ENCODE measurements around the gene C3. TPM values are rescaled to one million over a fixed set of nuclear protein-coding genes. Genes with fewer than 3 reads are reported as not detected.

The C3 gene
- total and polyA plus RNA-seq, 2 of the 13 experiments (the other 11 are each of a cell fraction or from before 2014, with no cell fraction given) = 1,455 to 6,272 TPM

DNA sequence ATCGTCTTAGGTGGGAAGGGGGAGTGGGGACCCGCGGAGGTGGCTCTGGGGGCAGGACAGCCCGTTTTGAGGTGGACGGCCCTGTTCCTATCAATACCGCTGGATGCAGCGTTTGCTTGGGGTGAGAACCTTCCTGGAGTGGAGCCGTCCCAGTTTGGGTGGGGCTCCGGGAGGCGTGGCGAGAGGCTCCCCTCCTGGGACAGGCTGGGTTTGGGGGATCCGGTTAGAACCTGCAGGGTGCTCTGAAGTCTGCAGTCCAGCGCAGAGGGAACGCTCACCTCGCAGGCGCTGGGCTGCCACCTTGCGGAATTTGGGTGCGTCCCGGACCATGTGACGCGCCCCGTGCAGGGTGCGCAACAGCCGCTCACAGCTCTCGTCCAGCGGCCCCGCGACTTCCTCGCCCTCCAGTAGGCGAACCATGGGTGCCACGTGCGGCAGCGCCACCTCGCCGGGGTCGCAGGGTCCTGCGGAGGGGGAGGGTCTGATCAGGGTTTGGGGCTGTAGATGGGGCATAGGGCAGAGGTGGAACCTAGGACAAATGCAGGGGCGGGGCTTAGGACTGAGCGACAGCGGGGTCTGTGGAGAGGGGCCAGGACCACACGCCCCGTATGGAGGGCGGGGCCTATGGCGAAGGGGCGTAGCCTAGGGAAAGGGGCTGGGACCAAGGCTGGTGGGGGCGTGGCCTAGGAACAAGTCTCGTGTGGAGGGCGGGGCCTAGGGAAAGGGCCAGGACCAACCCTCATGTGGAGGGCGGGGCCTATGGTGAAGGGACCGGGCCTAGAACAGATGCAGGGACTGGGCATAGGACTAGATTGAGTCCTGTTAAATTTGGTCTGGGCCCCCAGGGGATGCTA is 33.0 kb upstream of the C3 start (continued):
- TF ChIP-seq RXRA (CRISPR knock-in tag; IDR thresholded peaks at IDR 0.05) = peak; percentile 93
- TF ChIP-seq SMC3 (IDR thresholded peaks at IDR 0.05; ENCODE audit: low read length) = no peak; the same call in 1 of the 2 replicates
- TF ChIP-seq ZNF34 (CRISPR knock-in tag; IDR thresholded peaks at IDR 0.05; ENCODE audit: borderline replicate concordance) = no peak
- TF ChIP-seq, protein P1, sequence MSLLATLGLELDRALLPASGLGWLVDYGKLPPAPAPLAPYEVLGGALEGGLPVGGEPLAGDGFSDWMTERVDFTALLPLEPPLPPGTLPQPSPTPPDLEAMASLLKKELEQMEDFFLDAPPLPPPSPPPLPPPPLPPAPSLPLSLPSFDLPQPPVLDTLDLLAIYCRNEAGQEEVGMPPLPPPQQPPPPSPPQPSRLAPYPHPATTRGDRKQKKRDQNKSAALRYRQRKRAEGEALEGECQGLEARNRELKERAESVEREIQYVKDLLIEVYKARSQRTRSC (CRISPR knock-in tag; IDR thresholded peaks at IDR 0.05; ENCODE audit: low read depth) = no peak
- TF ChIP-seq ZNF768 (CRISPR knock-in tag; IDR thresholded peaks at IDR 0.05) = peak; percentile 81; the same call in 1 of the 2 replicates
- TF ChIP-seq KAT7 (CRISPR knock-in tag; IDR thresholded peaks at IDR 0.05; ENCODE audit: borderline replicate concordance) = no peak
- TF ChIP-seq ZBTB38 (CRISPR knock-in tag; IDR thresholded peaks at IDR 0.05) = 0 out of 2 replicates have a peak, but pooled peaks have one; percentile 42
- TF ChIP-seq LRRFIP1 (CRISPR knock-in tag; conservative IDR thresholded peaks at IDR 0.05) = no peak
- TF ChIP-seq, protein P2, sequence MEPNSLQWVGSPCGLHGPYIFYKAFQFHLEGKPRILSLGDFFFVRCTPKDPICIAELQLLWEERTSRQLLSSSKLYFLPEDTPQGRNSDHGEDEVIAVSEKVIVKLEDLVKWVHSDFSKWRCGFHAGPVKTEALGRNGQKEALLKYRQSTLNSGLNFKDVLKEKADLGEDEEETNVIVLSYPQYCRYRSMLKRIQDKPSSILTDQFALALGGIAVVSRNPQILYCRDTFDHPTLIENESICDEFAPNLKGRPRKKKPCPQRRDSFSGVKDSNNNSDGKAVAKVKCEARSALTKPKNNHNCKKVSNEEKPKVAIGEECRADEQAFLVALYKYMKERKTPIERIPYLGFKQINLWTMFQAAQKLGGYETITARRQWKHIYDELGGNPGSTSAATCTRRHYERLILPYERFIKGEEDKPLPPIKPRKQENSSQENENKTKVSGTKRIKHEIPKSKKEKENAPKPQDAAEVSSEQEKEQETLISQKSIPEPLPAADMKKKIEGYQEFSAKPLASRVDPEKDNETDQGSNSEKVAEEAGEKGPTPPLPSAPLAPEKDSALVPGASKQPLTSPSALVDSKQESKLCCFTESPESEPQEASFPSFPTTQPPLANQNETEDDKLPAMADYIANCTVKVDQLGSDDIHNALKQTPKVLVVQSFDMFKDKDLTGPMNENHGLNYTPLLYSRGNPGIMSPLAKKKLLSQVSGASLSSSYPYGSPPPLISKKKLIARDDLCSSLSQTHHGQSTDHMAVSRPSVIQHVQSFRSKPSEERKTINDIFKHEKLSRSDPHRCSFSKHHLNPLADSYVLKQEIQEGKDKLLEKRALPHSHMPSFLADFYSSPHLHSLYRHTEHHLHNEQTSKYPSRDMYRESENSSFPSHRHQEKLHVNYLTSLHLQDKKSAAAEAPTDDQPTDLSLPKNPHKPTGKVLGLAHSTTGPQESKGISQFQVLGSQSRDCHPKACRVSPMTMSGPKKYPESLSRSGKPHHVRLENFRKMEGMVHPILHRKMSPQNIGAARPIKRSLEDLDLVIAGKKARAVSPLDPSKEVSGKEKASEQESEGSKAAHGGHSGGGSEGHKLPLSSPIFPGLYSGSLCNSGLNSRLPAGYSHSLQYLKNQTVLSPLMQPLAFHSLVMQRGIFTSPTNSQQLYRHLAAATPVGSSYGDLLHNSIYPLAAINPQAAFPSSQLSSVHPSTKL (CRISPR knock-in tag; IDR thresholded peaks at IDR 0.05) = peak; percentile 54
- peak; percentile 53; the same call in 1 of the 2 replicates for TF ChIP-seq ZMYM4 (CRISPR knock-in tag; IDR thresholded peaks at IDR 0.05)
- TF ChIP-seq ZHX1 (CRISPR knock-in tag; IDR thresholded peaks at IDR 0.05; ENCODE audit: low read depth) = peak; percentile 88
- 0 out of 2 replicates have a peak, but pooled peaks have one; percentile 69 for TF ChIP-seq ZNF619 (CRISPR knock-in tag; IDR thresholded peaks at IDR 0.05)
- TF ChIP-seq TCF7L2 (IDR thresholded peaks at IDR 0.05; ENCODE audit: low read depth, low read length) = no peak
- no peak for TF ChIP-seq ZNF24 (IDR thresholded peaks at IDR 0.05)
- peak; percentile 63; the same call in 1 of the 2 replicates for TF ChIP-seq ZNF746 (CRISPR knock-in tag; IDR thresholded peaks at IDR 0.05)
- peak; percentile 51; the same call in 1 of the 2 replicates for TF ChIP-seq MTA1 (CRISPR knock-in tag; IDR thresholded peaks at IDR 0.05; ENCODE audit: borderline replicate concordance)
